NOMO-1 treated with DMSO at 0.1 percent for 48 hours (cell line): Measurements from ENCODE around the gene INPP5B.
"Not testable (repeated sequence)": the region's sequence is repeated elsewhere in the genome, so short reads cannot be mapped to it uniquely, and the experiment has no call there.

Experiments used
- DNase-seq: peaks from one replicate; lab custom pipeline; 2025; ENCODE audit not compliant: unreplicated experiment; lab: John Stamatoyannopoulos, UW

Gene INPP5B

GRCh38 chr1:37948166-37948565 is 1.3 kb upstream of the INPP5B start:
- no peak for DNase-seq

GRCh38 chr1:37947364-37947763 is 511 bp upstream of the INPP5B start:
- peak; percentile 24 for DNase-seq

- peak; percentile 16 for DNase-seq
Observed at GRCh38 chr1:37945743-37946702, 830 bp downstream of the INPP5B start.

GRCh38 chr1:37945251-37945650 is 1.6 kb downstream of the INPP5B start:
- no peak for DNase-seq

GRCh38 chr1:37944816-37945215 is 2.0 kb downstream of the INPP5B start:
- no peak for DNase-seq

GRCh38 chr1:37944086-37944763 is 2.6 kb downstream of the INPP5B start:
- DNase-seq = no peak

- DNase-seq = no peak
Observed at GRCh38 chr1:37940299-37940947, 6.4 kb downstream of the INPP5B start.

- not testable (repeated sequence) for DNase-seq
Observed at GRCh38 chr1:37936760-37937159, 10.1 kb downstream of the INPP5B start.

GRCh38 chr1:37932759-37933158 is 14.1 kb downstream of the INPP5B start:
- DNase-seq = no peak

GRCh38 chr1:37931361-37932158 is 15.3 kb downstream of the INPP5B start:
- peak; percentile 97 for DNase-seq

- DNase-seq = no peak
Observed at GRCh38 chr1:37931102-37931360, 15.8 kb downstream of the INPP5B start.

- DNase-seq = peak; percentile 39
Observed at GRCh38 chr1:37930246-37931101, 16.4 kb downstream of the INPP5B start.

- DNase-seq = no peak
Observed at GRCh38 chr1:37926038-37926924, 20.6 kb downstream of the INPP5B start.

GRCh38 chr1:37925316-37925715 is 21.5 kb downstream of the INPP5B start:
- DNase-seq = no peak

GRCh38 chr1:37923551-37923889 is 23.3 kb downstream of the INPP5B start:
- no peak for DNase-seq

GRCh38 chr1:37922767-37923550 is 23.9 kb downstream of the INPP5B start:
- peak; percentile 99 for DNase-seq

- peak; percentile 25 for DNase-seq
Observed at GRCh38 chr1:37919277-37919676, 27.6 kb downstream of the INPP5B start.

GRCh38 chr1:37915476-37916093 is 31.3 kb downstream of the INPP5B start:
- no peak for DNase-seq
